Measurements from ENCODE around the gene LNPEP. TPM values are rescaled to one million over a fixed set of nuclear protein-coding genes. Genes with fewer than 3 reads are reported as not detected.

Gene LNPEP
- total RNA-seq, 2 experiments from 2014 or later = 79.1 to 116 TPM

DNA sequence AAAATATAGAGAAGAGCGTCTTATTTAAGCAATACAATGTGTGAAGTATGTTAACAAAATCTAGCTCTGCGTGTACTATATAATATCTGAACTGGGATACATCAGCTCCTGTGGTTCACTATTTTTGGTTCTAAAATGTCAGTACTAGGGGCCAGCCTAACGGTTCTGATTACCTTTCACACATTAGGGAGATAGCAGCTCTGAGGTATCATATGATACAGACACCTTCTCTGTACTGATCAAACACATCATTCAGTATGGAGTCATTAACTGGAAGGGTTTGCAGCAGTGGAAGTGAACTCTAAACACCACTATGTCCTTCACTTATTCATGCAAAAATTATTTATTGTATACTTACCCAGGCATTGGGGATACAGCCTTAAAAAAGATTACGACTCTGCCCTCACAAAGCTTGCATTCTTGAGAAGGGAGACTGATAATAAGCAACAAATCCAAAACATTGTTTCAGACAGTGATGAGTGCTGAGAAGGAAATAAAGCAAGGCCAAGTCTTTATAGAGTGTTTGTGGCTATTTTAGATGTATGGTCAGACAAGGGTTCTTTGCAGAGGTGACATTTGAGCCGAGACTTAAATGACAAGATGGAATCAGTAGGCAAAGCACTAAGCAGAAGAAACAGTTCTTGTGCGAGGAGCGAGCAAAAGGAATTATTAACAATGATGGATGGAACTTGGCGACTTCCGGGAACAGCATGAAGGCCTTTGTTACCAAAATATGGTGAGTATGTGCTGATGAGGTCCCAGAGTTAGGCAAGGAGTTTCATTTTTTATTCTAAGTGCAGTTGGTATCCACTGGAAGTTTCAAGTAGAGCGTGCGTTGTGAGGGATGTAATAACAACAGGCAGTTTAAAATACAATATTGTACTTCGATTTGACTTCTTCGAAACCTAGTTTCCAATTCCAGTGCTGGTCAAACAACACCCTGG lies 1.8 kb upstream of the LNPEP start:
- Histone ChIP-seq H3K27ac (ENCODE audit: low read depth, low read length, poor library complexity, severe bottlenecking) (peak overlapping the region; percentile 98), H2AFZ (ENCODE audit: low read length) (peak overlapping the region; percentile 81), H3K4me1 (ENCODE audit: insufficient read depth, low read length, poor library complexity, severe bottlenecking) (peaks cover 51% of the 10 kb centered on the region), H3K4me2 (ENCODE audit: low read length) (peak overlapping the region; percentile 95), H3K36me3 (ENCODE audit: insufficient read depth, low read length) (peaks cover 13% of the 10 kb centered on the region), H3K79me2 (ENCODE audit: insufficient read depth, low read depth, low read length) (peaks cover 58% of the 10 kb centered on the region), H4K20me1 (ENCODE audit: insufficient read depth, low read length) (peaks cover 9% of the 10 kb centered on the region; the same call in 1 of the 2 replicates), H3K9me2 (ENCODE audit: insufficient read depth, low read length) (no peaks in the 10 kb centered on the region), H3K4me3 (ENCODE audit: low read depth, low read length, poor library complexity, severe bottlenecking) (peak overlapping the region; percentile 87), H3K9me3 (ENCODE audit: low read length) (no peaks in the 10 kb centered on the region)
- BruUV-seq (replicated peaks) = TSS peak; percentile 84
- peak; percentile 54 for DNase-seq (ENCODE audit: low spot score)
- POLR2A ChIA-PET = interaction anchor here (0.5 to 3.4 kb wide), 22 partner anchors 8 to 220 kb away, joined by 3 to 28 read pairs (median 6); partner anchors contain the start of genes ERAP1 and ERAP2
- no peak for TF ChIP-seq EZH2phosphoT487 (IDR thresholded peaks at IDR 0.05; ENCODE audit: borderline replicate concordance, low read depth, low read length)
- TF ChIP-seq, protein P1, sequence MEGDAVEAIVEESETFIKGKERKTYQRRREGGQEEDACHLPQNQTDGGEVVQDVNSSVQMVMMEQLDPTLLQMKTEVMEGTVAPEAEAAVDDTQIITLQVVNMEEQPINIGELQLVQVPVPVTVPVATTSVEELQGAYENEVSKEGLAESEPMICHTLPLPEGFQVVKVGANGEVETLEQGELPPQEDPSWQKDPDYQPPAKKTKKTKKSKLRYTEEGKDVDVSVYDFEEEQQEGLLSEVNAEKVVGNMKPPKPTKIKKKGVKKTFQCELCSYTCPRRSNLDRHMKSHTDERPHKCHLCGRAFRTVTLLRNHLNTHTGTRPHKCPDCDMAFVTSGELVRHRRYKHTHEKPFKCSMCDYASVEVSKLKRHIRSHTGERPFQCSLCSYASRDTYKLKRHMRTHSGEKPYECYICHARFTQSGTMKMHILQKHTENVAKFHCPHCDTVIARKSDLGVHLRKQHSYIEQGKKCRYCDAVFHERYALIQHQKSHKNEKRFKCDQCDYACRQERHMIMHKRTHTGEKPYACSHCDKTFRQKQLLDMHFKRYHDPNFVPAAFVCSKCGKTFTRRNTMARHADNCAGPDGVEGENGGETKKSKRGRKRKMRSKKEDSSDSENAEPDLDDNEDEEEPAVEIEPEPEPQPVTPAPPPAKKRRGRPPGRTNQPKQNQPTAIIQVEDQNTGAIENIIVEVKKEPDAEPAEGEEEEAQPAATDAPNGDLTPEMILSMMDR (conservative IDR thresholded peaks at IDR 0.05; ENCODE audit: low read length) = no peak
- intact Hi-C loops (cut with micrococcal nuclease; ENCODE audit: unreplicated experiment) = loop anchor here (2.0 to 5.0 kb wide), 4 partner anchors 75 to 1173 kb away; partner anchors contain the start of gene LIX1
- CTCF ChIA-PET (ENCODE audit: unreplicated experiment) = interaction anchor here (0.9 to 1.3 kb wide), 3 partner anchors 24 to 65 kb away, joined by 3 to 4 read pairs (median 3); no protein-coding TSS in a partner anchor

DNA sequence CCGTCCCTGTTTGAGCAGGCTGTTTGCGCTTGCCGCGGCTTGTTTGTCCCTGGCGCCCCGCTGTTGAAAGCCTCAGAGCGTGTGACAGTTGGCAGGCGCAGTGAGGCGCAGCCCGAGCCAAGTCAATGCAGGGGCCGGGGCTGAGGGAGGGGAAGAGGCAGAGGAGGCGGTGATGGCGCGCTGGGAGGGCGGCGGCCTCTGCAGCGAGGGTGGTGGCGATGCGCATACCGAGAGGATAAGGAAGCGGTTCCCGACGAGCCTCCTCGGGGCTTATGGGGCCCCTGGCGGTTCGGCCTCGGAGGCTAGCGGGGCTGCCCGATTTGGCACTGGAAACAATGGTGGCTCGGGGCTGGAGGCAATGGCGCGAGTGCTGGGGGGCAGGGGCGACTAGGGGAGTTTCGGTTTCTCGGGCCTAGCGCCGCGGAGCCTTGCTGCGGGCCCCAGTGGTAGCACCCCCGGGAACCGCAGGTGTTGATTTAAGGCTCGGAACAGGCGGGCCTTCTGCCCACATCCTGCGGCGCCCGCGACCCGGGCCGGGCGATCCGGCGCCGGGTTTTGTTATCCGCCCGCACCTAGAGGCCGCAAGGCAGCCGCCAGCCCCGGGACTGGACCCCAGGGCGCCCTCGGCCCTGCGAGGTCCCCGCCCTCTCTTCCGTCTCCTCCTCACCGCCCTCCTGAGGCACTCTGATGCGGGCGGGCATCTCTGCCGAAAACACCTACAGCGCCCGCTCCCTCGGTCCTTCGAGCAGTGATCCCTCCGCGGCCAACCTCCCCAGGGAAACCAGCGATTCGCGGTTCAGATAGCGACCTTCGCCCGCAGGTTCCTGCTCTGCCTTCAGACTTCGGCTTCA lies 947 bp upstream of the LNPEP start:
- H3K4me2 ChIP-seq (ENCODE audit: low read length) = peak overlapping the region; percentile 95
- CTCF ChIA-PET (ENCODE audit: unreplicated experiment) = no interaction called here
- intact Hi-C loops (cut with micrococcal nuclease; ENCODE audit: unreplicated experiment) = loop anchor here (1.0 to 5.0 kb wide), 8 partner anchors 23 to 1174 kb away; partner anchors contain the start of genes ERAP1, ERAP2 and LIX1
- peak overlapping the region; percentile 87 for H3K4me3 ChIP-seq (ENCODE audit: low read depth, low read length, poor library complexity, severe bottlenecking)
- H3K79me2 ChIP-seq (ENCODE audit: insufficient read depth, low read depth, low read length) = peaks cover 67% of the 10 kb centered on the region
- peaks cover 9% of the 10 kb centered on the region; the same call in 1 of the 2 replicates for H4K20me1 ChIP-seq (ENCODE audit: insufficient read depth, low read length)
- H3K9me3 ChIP-seq (ENCODE audit: low read length) = no peaks in the 10 kb centered on the region
- peak; percentile 97 for DNase-seq (ENCODE audit: low spot score)
- H3K36me3 ChIP-seq (ENCODE audit: insufficient read depth, low read length) = peaks cover 22% of the 10 kb centered on the region
- H3K4me1 ChIP-seq (ENCODE audit: insufficient read depth, low read length, poor library complexity, severe bottlenecking) = peaks cover 53% of the 10 kb centered on the region
- no peak for TF ChIP-seq EZH2phosphoT487 (IDR thresholded peaks at IDR 0.05; ENCODE audit: borderline replicate concordance, low read depth, low read length)
- TF ChIP-seq, protein P1 (conservative IDR thresholded peaks at IDR 0.05; ENCODE audit: low read length) = no peak
- POLR2A ChIA-PET = interaction anchor here (1.5 to 1.6 kb wide), 2 partner anchors 28 to 73 kb away, joined by 3 to 5 read pairs; no protein-coding TSS in a partner anchor
- no peaks in the 10 kb centered on the region for H3K9me2 ChIP-seq (ENCODE audit: insufficient read depth, low read length)
- peak overlapping the region; percentile 98 for H3K27ac ChIP-seq (ENCODE audit: low read depth, low read length, poor library complexity, severe bottlenecking)
- peak overlapping the region; percentile 81 for H2AFZ ChIP-seq (ENCODE audit: low read length)
- no TSS peak for BruUV-seq (replicated peaks)

Data from OCI-LY7 (cell line).